HepG2 (cell line): Measurements from ENCODE around the gene CRMP1. TPM values are rescaled to one million over a fixed set of nuclear protein-coding genes. Genes with fewer than 3 reads are reported as not detected.

ENCODE experiments used
- ATAC-seq: fragments of 200-7000 bp; cut with Tn5 transposase; 3 replicates; pipeline ENCODE4 v1.9.1; 2020; ENCODE audit warnings: mild to moderate bottlenecking, moderate library complexity
- BruUV-seq: library from RNA; stranded (reverse); fragments of 400-500 nt; replicated peaks from 2 replicates; lab custom pipeline; 2021; lab: Mats Ljungman, UMichigan
- CTCF ChIA-PET: fragments of 300-600 bp; formaldehyde crosslinking; extraction: SDS; loops from one replicate; lab custom pipeline; 2021; ENCODE audit warnings: low total read pairs, inconsistent platforms, low intra/inter-chr PET ratio; lab: Yijun Ruan, JAX
- POLR2A ChIA-PET: fragments of 350-600 bp; sonication (Branson Sonifier 250); formaldehyde crosslinking; loops from one replicate; lab custom pipeline; 2020; ENCODE audit warnings: antibody characterized with exemption, inconsistent platforms; lab: Yijun Ruan, JAX
- DNase-seq: peaks from one replicate; pipeline ENCODE4 v3.0.0-alpha.2; 2015; ENCODE audit warnings: low spot score
- FAIRE-seq: peaks from 3 replicates; lab custom pipeline; 2011; peaks lifted over from hg19 to GRCh38; lab: Jason Lieb, UNC
- H2AFZ ChIP-seq: one replicate; pipeline ENCODE4 v1.6.1; 2011; ENCODE audit warnings: low read length, inconsistent platforms
- H3K27ac ChIP-seq: fragments of 300-600 bp; 3 replicates; pipeline ENCODE4 v1.8.0; 2011; ENCODE audit warnings: mixed run types, mild to moderate bottlenecking, mixed read lengths, low read length, inconsistent platforms; ENCODE audit not compliant: insufficient read depth; ENCODE audit errors: extremely low read length
- H3K27me3 ChIP-seq, 2 experiments: fragments of 200-600 bp in 1 of 2; 2 replicates in 1 of 2; 3 replicates in 1 of 2; pipeline versions ENCODE4 v1.6.0 to v1.8.0; 2011; ENCODE audit warnings: low read length in 2 of 2, mild to moderate bottlenecking in 2 of 2, moderate library complexity in 2 of 2, inconsistent platforms in 1 of 2; ENCODE audit not compliant: insufficient read depth in 2 of 2, control insufficient read depth in 1 of 2
- H3K36me3 ChIP-seq, 2 experiments: fragments of 200-600 bp in 1 of 2; replicated peaks in 1 of 2; 2 replicates in 1 of 2; 3 replicates in 1 of 2; pipeline versions ENCODE4 v1.5.1 to v1.8.0; 2011; ENCODE audit warnings: low read length in 2 of 2, inconsistent platforms in 1 of 2; ENCODE audit not compliant: insufficient read depth in 2 of 2, control insufficient read depth in 1 of 2
- H3K4me1 ChIP-seq: 2 replicates; pipeline ENCODE4 v1.5.1; 2012; ENCODE audit warnings: low read length, inconsistent platforms; ENCODE audit not compliant: insufficient read depth
- H3K4me2 ChIP-seq: 2 replicates; pipeline ENCODE4 v1.6.0; 2011; ENCODE audit warnings: low read depth, low read length, inconsistent platforms
- H3K4me3 ChIP-seq, 3 experiments: fragments of 200-600 bp in 1 of 3; sonication (generic), shearing (Covaris generic) in 1 of 3; replicated peaks in 1 of 3; 2 replicates each; pipeline ENCODE4 v1.5.1; 2011 to 2016; ENCODE audit warnings: low read length in 3 of 3, inconsistent platforms in 2 of 3, low read depth in 2 of 3, mild to moderate bottlenecking in 2 of 3, control low read depth in 1 of 3, mixed read lengths in 1 of 3; ENCODE audit not compliant: insufficient read depth in 1 of 3
- H3K79me2 ChIP-seq: one replicate; pipeline ENCODE4 v1.6.1; 2011; ENCODE audit warnings: low read length, inconsistent platforms; ENCODE audit not compliant: insufficient read depth
- H3K9ac ChIP-seq: 2 replicates; pipeline ENCODE4 v1.6.0; 2011; ENCODE audit warnings: mild to moderate bottlenecking, low read depth, low read length, inconsistent platforms; ENCODE audit not compliant: insufficient read depth
- H3K9me3 ChIP-seq: 2 replicates; pipeline ENCODE4 v1.5.1; 2012; ENCODE audit warnings: mild to moderate bottlenecking, low read length
- H4K20me1 ChIP-seq: 2 replicates; pipeline ENCODE4 v1.6.0; 2011; ENCODE audit warnings: inconsistent platforms, mild to moderate bottlenecking, low read length, moderate library complexity; ENCODE audit not compliant: insufficient read depth
- ATF7 ChIP-seq, 2 experiments: fragments of 450-650 bp in 1 of 2; sonication (generic) in 1 of 2; formaldehyde crosslinking in 1 of 2; IDR thresholded peaks; 2 replicates each; pipeline versions ENCODE4 v1.4.0 to v1.6.1; 2016 to 2020; ENCODE audit warnings: antibody characterized with exemption in 1 of 2, mild to moderate bottlenecking in 1 of 2, missing genetic modification reagents in 1 of 2
- CREB1 ChIP-seq, 2 experiments: fragments of 450-650 bp in 1 of 2; IDR thresholded peaks; 2 replicates each; pipeline ENCODE4 v1.6.1; 2016 to 2017; ENCODE audit warnings: control low read depth in 1 of 2, mild to moderate bottlenecking in 1 of 2, missing compliant biosample characterization in 1 of 2, missing genetic modification characterization in 1 of 2
- NR2C2 ChIP-seq: sonication (generic); formaldehyde crosslinking; IDR thresholded peaks from 2 replicates; pipeline ENCODE4 v1.4.0; 2020; ENCODE audit warnings: missing genetic modification reagents, mild to moderate bottlenecking, moderate library complexity, borderline replicate concordance
- RFX1 ChIP-seq: fragments of 450-650 bp; IDR thresholded peaks from 2 replicates; pipeline ENCODE4 v1.6.1; 2017
- TRIM22 ChIP-seq: fragments of 450-650 bp; IDR thresholded peaks from 2 replicates; pipeline ENCODE4 v1.6.1; 2017
- ZBTB44 ChIP-seq: sonication (generic); formaldehyde crosslinking; IDR thresholded peaks from 2 replicates; pipeline ENCODE4 v1.4.0; 2020; ENCODE audit warnings: missing genetic modification reagents
- ZNF160 ChIP-seq: sonication (generic); formaldehyde crosslinking; IDR thresholded peaks from 2 replicates; pipeline ENCODE4 v1.8.0; 2022; ENCODE audit warnings: mild to moderate bottlenecking, inconsistent platforms, missing genetic modification reagents
- ZNF225 ChIP-seq: sonication (generic); formaldehyde crosslinking; IDR thresholded peaks from 2 replicates; pipeline ENCODE4 v1.4.0; 2020; ENCODE audit warnings: mild to moderate bottlenecking, missing genetic modification reagents
- ZNF772 ChIP-seq: sonication (generic); formaldehyde crosslinking; IDR thresholded peaks from 2 replicates; pipeline ENCODE4 v1.5.0; 2020; ENCODE audit warnings: mild to moderate bottlenecking, missing genetic modification reagents
- WGBS: methylation state at CpG from one replicate; pipeline ENCODE4 v1.1.6; 2017; ENCODE audit warnings: low lambda C conversion rate; 5-methylcytosine and 5-hydroxymethylcytosine counted together
- in situ Hi-C: cut with HindIII; loops from 2 replicates; pipeline ENCODE4 v1.10.0; 2017; ENCODE audit warnings: low pct_unique_long_range_greater_than_20kb; ENCODE audit not compliant: extremely low pct_ligation_motif_present
- intact Hi-C: fragments of 100-400 bp; cut with micrococcal nuclease; formaldehyde crosslinking; loops from one replicate; pipeline ENCODE4 v1.10.0; 2022; ENCODE audit not compliant: unreplicated experiment
- polyA plus RNA-seq, 8 experiments: library from polyadenylated mRNA; depleted of rRNA in 3 of 8; stranded (reverse) in 7 of 8; unstranded in 1 of 8; fragments of >200 nt; fragmentation: Illumina TruSeq in 4 of 8; extraction: Trizol in 4 of 8; gene quantifications; 2 replicates each; pipeline versions ENCODE4 v1.2.1 to v1.2.3, GENCODE V29; 2011 to 2016; ENCODE audit warnings: low read depth in 4 of 8, missing spikeins in 1 of 8, mixed read lengths in 1 of 8; ENCODE audit not compliant: insufficient read depth in 1 of 8
- total RNA-seq, 5 experiments: library from RNA; depleted of rRNA; stranded (reverse); fragments of >200 nt; fragmentation: Illumina TruSeq; extraction: Trizol; gene quantifications; 2 replicates each; pipeline ENCODE4 v1.2.3, GENCODE V29; 2016; ENCODE audit warnings: low read depth in 1 of 5

CRMP1 gene
- total and polyA plus RNA-seq, 2 of the 13 experiments (the other 11 are each of a cell fraction or from before 2014, with no cell fraction given) = not detected

- H4K20me1 ChIP-seq = no peaks in the 10 kb centered on the region
- no peaks in the 10 kb centered on the region for H3K9me3 ChIP-seq
- no peaks in the 10 kb centered on the region; a peak in 1 of 5 replicates for H3K27me3 ChIP-seq
- H3K36me3 ChIP-seq = peaks cover 17 to 40% of the 10 kb centered on the region in 2 experiments
- H3K4me3 ChIP-seq = no peak overlapping the region
- no peaks in the 10 kb centered on the region for H3K4me1 ChIP-seq
- FAIRE-seq = no peak
- H3K9ac ChIP-seq = no peak overlapping the region
- ATAC-seq = no peak
- no peak overlapping the region for H2AFZ ChIP-seq
- WGBS = 96% methylated on average over 9 of the region's 9 CpGs
- CTCF ChIA-PET = no interaction called here
- TF ChIP-seq CREB1 (IDR thresholded peaks at IDR 0.05) (peak; percentile 30), CREB1 (CRISPR knock-in tag; IDR thresholded peaks at IDR 0.05) (no peak), RFX1 (no peak), ZNF772 (CRISPR knock-in tag) (no peak), ZBTB44 (CRISPR knock-in tag) (no peak), NR2C2 (CRISPR knock-in tag) (no peak), ZNF225 (CRISPR knock-in tag) (no peak), ATF7 (IDR thresholded peaks at IDR 0.05) (peak; percentile 52), ATF7 (CRISPR knock-in tag; IDR thresholded peaks at IDR 0.05) (no peak), ZNF160 (CRISPR knock-in tag) (no peak), TRIM22 (no peak)
- H3K79me2 ChIP-seq = no peaks in the 10 kb centered on the region
- BruUV-seq = no TSS peak
- DNase-seq = no peak
- intact Hi-C loops = no loop called here
- H3K4me2 ChIP-seq = no peak overlapping the region
- POLR2A ChIA-PET = no interaction called here
- in situ Hi-C loops = no loop called here
- H3K27ac ChIP-seq = no peak overlapping the region
These were observed 106.8 kb downstream of the CRMP1 start for GRCh38 chr4:5785806-5786680.
